AG04449 (cell line): ENCODE results near the gene RNF220.

ENCODE experiments used
- CTCF ChIA-PET: fragments of 350-600 bp; formaldehyde crosslinking; extraction: SDS; loops from one replicate; lab custom pipeline; 2021; ENCODE audit warnings: antibody characterized with exemption; lab: Yijun Ruan, JAX
- POLR2A ChIA-PET: fragments of 400-600, 350-600 bp; formaldehyde crosslinking; extraction: SDS; loops from one replicate; lab custom pipeline; 2020; ENCODE audit warnings: antibody characterized with exemption, inconsistent platforms; lab: Yijun Ruan, JAX
- DNase-seq: peaks from one replicate; pipeline ENCODE4 v3.0.0-alpha.2; 2010; ENCODE audit warnings: low read depth, low spot score
- H3K4me3 ChIP-seq: 2 replicates; pipeline ENCODE4 v1.5.1; 2011; ENCODE audit warnings: low read depth, mild to moderate bottlenecking, control low read depth, low read length
- TF ChIP-seq, protein P1 (sequence below): IDR thresholded peaks from one replicate; pipeline ENCODE4 v1.5.1; 2011; ENCODE audit warnings: mild to moderate bottlenecking, moderate library complexity, low read length, control low read depth, inconsistent platforms; ENCODE audit not compliant: insufficient read depth; ENCODE audit errors: missing control alignments

The RNF220 gene

DNA sequence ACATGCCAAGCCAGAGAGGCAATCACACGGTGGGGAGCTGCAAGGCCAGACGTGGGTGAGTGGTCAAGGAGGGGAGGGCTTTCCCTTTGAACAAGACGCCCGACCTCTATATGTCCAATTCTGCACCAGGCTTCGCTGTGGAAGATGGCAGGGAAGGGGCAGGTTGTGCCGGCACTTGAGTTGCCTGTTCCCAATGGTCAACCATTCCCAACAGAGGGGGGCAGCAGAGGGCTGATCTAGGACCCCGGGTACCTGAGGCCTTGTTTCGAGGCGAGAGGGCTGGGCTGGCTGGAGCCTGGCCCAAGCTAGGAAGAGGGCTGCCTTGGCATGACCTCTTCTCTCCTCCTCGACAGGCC is 204.3 kb downstream of the RNF220 start:
- DNase-seq = no peak
- no peak overlapping the region for H3K4me3 ChIP-seq
- POLR2A ChIA-PET = interaction anchor here (1.0 kb wide), 1 partner anchor 23 kb away, joined by 3 read pairs; no protein-coding TSS in a partner anchor
- CTCF ChIA-PET = interaction anchor here (0.6 to 15.6 kb wide), 25 partner anchors 7 to 392 kb away, joined by 3 to 462 read pairs (median 7); partner anchors contain the start of genes ARMH1 and TMEM53
- TF ChIP-seq, protein P1, sequence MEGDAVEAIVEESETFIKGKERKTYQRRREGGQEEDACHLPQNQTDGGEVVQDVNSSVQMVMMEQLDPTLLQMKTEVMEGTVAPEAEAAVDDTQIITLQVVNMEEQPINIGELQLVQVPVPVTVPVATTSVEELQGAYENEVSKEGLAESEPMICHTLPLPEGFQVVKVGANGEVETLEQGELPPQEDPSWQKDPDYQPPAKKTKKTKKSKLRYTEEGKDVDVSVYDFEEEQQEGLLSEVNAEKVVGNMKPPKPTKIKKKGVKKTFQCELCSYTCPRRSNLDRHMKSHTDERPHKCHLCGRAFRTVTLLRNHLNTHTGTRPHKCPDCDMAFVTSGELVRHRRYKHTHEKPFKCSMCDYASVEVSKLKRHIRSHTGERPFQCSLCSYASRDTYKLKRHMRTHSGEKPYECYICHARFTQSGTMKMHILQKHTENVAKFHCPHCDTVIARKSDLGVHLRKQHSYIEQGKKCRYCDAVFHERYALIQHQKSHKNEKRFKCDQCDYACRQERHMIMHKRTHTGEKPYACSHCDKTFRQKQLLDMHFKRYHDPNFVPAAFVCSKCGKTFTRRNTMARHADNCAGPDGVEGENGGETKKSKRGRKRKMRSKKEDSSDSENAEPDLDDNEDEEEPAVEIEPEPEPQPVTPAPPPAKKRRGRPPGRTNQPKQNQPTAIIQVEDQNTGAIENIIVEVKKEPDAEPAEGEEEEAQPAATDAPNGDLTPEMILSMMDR = peak; percentile 79

DNA sequence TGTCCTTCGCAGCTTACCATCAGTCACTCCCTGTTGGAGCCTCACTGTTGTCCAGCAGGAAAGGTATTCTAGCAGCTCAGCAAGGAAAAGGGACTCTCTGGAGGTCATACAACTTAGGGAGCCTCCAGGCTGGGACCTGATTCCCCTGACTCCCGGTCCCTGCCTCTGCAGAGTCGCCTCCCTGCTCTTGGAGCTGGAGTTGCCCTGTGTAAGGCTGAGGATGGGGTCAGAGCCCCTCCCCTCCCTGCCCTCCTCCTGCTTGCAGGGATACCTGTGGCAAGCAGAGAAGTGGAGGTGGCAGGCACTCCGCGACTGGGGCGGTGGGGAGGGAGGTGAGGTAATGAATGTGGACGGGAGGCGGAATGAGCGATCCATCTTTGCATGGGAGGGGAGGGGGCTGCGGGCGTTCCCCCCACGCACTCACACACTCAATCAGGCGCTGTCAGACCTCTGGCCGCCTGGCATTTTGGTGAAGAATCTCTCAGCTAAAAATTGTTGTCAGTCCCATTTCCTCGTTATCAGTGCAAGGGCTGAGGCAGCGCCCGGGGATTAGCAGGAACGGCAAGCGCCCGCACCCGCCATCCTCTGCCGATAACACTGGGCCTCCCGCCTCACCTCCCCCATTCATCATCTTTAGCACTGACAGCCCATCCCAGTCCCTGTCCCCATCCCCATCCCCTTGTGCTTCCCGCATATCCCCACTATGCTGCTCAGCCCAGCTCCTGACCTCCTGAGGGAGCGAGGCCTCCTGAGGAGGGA is 204.9 kb downstream of the RNF220 start:
- H3K4me3 ChIP-seq = no peak overlapping the region
- no peak for DNase-seq
- TF ChIP-seq, protein P1 = no peak
- ChIA-PET CTCF (interaction anchor here (0.7 to 15.6 kb wide), 23 partner anchors 7 to 392 kb away, joined by 3 to 462 read pairs (median 8); partner anchors contain the start of genes ARMH1 and TMEM53), POLR2A (interaction anchor here (1.0 kb wide), 1 partner anchor 22 kb away, joined by 3 read pairs; no protein-coding TSS in a partner anchor)

DNA sequence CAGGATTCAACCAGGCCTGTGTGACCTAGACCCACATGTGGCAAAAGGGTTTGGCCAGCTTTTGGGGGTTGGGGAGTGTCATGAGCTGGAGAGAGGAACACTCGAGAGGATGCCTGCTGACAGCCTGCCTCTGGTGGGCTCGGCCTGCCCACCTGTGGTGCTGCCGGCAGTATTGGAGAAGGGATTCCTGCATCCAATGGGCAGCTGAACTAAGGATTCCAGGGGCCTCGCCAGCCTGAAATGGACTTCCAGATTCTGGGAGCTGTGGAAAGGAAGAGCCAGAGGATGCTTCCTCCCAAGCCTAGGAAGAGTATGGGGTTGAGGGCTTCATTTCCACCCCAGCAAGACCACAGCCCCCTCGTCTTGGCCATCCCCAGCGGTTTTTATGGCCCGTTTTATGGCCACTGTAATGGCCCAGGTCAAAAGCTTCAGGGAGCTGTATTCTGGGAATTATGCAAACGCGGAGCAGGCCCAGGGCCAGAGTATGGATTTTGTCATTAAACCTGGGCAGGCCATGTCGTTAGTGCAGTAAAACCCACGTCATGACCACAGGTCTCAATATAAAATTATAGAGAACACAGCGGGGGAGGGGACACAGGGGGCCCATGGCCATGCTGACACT is 205.6 kb downstream of the RNF220 start:
- DNase-seq = no peak
- TF ChIP-seq, protein P1 = no peak
- ChIA-PET POLR2A (interaction anchor here (1.1 kb wide), 1 partner anchor 42 kb away, joined by 3 read pairs; no protein-coding TSS in a partner anchor), CTCF (interaction anchor here (1.9 to 15.6 kb wide), 11 partner anchors 9 to 233 kb away, joined by 6 to 462 read pairs (median 21); partner anchors contain the start of genes ARMH1 and TMEM53)
- H3K4me3 ChIP-seq = no peak overlapping the region

DNA sequence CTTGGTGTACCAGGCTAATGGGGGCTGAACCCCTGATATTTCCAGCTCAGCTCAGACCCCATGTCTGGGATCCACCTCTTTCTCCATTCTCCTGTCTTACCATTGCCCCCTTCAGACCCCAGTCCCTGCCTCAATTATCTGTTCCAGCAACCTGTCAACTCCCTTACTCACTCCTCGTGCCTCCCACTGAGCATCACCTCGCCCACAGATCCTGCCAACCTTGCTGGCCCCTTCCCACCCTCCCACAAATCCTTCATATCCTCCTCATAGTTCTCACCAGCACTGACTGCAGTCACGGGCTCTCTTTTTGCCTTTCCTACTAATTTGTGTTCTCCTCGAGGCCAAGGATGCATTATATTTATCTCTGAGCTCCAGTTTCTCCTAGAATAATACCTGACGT is 206.4 kb downstream of the RNF220 start:
- no peak overlapping the region for H3K4me3 ChIP-seq
- TF ChIP-seq, protein P1 = no peak
- POLR2A ChIA-PET = interaction anchor here (1.1 to 1.3 kb wide), 2 partner anchors 21 to 41 kb away, joined by 3 read pairs; no protein-coding TSS in a partner anchor
- CTCF ChIA-PET = interaction anchor here (1.2 to 15.6 kb wide), 9 partner anchors 8 to 106 kb away, joined by 3 to 462 read pairs (median 41); partner anchors contain the start of genes ARMH1 and TMEM53
- no peak for DNase-seq

DNA sequence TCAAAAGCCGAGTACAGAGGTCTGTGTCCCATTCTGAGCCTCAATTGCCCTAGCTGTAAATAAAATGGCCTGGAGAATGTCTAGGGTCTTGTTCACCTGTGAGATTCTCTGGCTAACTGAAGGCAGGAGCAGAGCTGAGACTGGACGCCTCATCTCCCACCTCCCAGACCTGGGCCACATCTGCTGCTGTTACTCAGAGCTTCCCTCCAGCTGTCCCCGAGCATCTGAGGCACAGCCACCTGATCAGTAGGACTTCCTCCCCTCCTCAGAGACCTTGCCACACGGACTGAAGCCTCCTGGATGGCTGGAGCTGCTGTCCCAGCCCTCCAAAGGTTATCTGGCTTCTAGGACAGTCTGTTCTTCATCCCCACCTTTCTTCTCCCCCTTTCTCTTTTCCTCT is 206.8 kb downstream of the RNF220 start:
- CTCF ChIA-PET = interaction anchor here (1.2 to 15.6 kb wide), 8 partner anchors 8 to 106 kb away, joined by 3 to 462 read pairs (median 44); no protein-coding TSS in a partner anchor

More for the DNA sequence above, 206.8 kb downstream of the RNF220 start:
- no peak for DNase-seq
- TF ChIP-seq, protein P1 = no peak
- POLR2A ChIA-PET = interaction anchor here (1.3 kb wide), 1 partner anchor 21 kb away, joined by 3 read pairs; no protein-coding TSS in a partner anchor
- no peak overlapping the region for H3K4me3 ChIP-seq
